Measurements from ENCODE around the gene PPM1A.

PPM1A gene

GRCh38 chr14:60232185-60232584 lies 16.8 kb upstream of the PPM1A start:
- no peaks in the 10 kb centered on the region for H3K9me2 ChIP-seq (ENCODE audit: low read depth, low read length)
- no peaks in the 10 kb centered on the region for H3K36me3 ChIP-seq (ENCODE audit: insufficient read depth, low read length)
- H3K27ac ChIP-seq (ENCODE audit: low read depth, low read length, poor library complexity, severe bottlenecking): no peak overlapping the region
- H3K9ac ChIP-seq (ENCODE audit: low read length): no peak overlapping the region
- H3K27me3 ChIP-seq (ENCODE audit: insufficient read depth, low read length): no peaks in the 10 kb centered on the region
- no peaks in the 10 kb centered on the region; the same call in 1 of the 2 replicates for H3F3A ChIP-seq (ENCODE audit: insufficient read depth, low read length)
- no peaks in the 10 kb centered on the region for H4K20me1 ChIP-seq (ENCODE audit: insufficient read depth, low read length)
- H3K79me2 ChIP-seq (ENCODE audit: insufficient read depth, low read length): no peaks in the 10 kb centered on the region
- no peak overlapping the region for H3K4me2 ChIP-seq (ENCODE audit: low read length)
- no peaks in the 10 kb centered on the region for H3K4me1 ChIP-seq (ENCODE audit: insufficient read depth, low read length, severe bottlenecking)
- H2AFZ ChIP-seq (ENCODE audit: low read length): no peak overlapping the region
- H3K9me3 ChIP-seq (ENCODE audit: low read length): peaks cover 13% of the 10 kb centered on the region
- H3K4me3 ChIP-seq (ENCODE audit: low read depth, low read length, poor library complexity, severe bottlenecking): no peak overlapping the region
- TF ChIP-seq EZH2 (IDR thresholded peaks at IDR 0.05; ENCODE audit: borderline replicate concordance, low read length) (no peak), CTCF (IDR thresholded peaks at IDR 0.05; ENCODE audit: low read length) (no peak)

GRCh38 chr14:60233251-60233650 lies 15.8 kb upstream of the PPM1A start:
- Histone ChIP-seq H3K27me3 (ENCODE audit: insufficient read depth, low read length) (no peaks in the 10 kb centered on the region), H3K79me2 (ENCODE audit: insufficient read depth, low read length) (no peaks in the 10 kb centered on the region), H2AFZ (ENCODE audit: low read length) (no peak overlapping the region), H3K9ac (ENCODE audit: low read length) (no peak overlapping the region), H4K20me1 (ENCODE audit: insufficient read depth, low read length) (no peaks in the 10 kb centered on the region), H3K4me3 (ENCODE audit: low read depth, low read length, poor library complexity, severe bottlenecking) (no peak overlapping the region), H3K27ac (ENCODE audit: low read depth, low read length, poor library complexity, severe bottlenecking) (no peak overlapping the region), H3K4me2 (ENCODE audit: low read length) (no peak overlapping the region), H3K4me1 (ENCODE audit: insufficient read depth, low read length, severe bottlenecking) (no peaks in the 10 kb centered on the region), H3F3A (ENCODE audit: insufficient read depth, low read length) (no peaks in the 10 kb centered on the region; the same call in 1 of the 2 replicates), H3K9me2 (ENCODE audit: low read depth, low read length) (no peaks in the 10 kb centered on the region), H3K36me3 (ENCODE audit: insufficient read depth, low read length) (no peaks in the 10 kb centered on the region), H3K9me3 (ENCODE audit: low read length) (peaks cover 13% of the 10 kb centered on the region)
- TF ChIP-seq EZH2 (IDR thresholded peaks at IDR 0.05; ENCODE audit: borderline replicate concordance, low read length): no peak
- TF ChIP-seq CTCF (IDR thresholded peaks at IDR 0.05; ENCODE audit: low read length): no peak

GRCh38 chr14:60233891-60234290 lies 15.1 kb upstream of the PPM1A start:
- H2AFZ ChIP-seq (ENCODE audit: low read length): no peak overlapping the region
- H3K9me2 ChIP-seq (ENCODE audit: low read depth, low read length): no peaks in the 10 kb centered on the region
- H3K27ac ChIP-seq (ENCODE audit: low read depth, low read length, poor library complexity, severe bottlenecking): no peak overlapping the region
- peaks cover 13% of the 10 kb centered on the region for H3K9me3 ChIP-seq (ENCODE audit: low read length)
- no peaks in the 10 kb centered on the region for H3K36me3 ChIP-seq (ENCODE audit: insufficient read depth, low read length)
- H3K4me2 ChIP-seq (ENCODE audit: low read length): no peak overlapping the region
- H3K9ac ChIP-seq (ENCODE audit: low read length): no peak overlapping the region
- no peaks in the 10 kb centered on the region for H4K20me1 ChIP-seq (ENCODE audit: insufficient read depth, low read length)
- no peak for TF ChIP-seq CTCF (IDR thresholded peaks at IDR 0.05; ENCODE audit: low read length)
- no peak for TF ChIP-seq EZH2 (IDR thresholded peaks at IDR 0.05; ENCODE audit: borderline replicate concordance, low read length)
- no peaks in the 10 kb centered on the region for H3K27me3 ChIP-seq (ENCODE audit: insufficient read depth, low read length)
- no peak overlapping the region for H3K4me3 ChIP-seq (ENCODE audit: low read depth, low read length, poor library complexity, severe bottlenecking)
- no peaks in the 10 kb centered on the region for H3K79me2 ChIP-seq (ENCODE audit: insufficient read depth, low read length)
- H3K4me1 ChIP-seq (ENCODE audit: insufficient read depth, low read length, severe bottlenecking): no peaks in the 10 kb centered on the region
- H3F3A ChIP-seq (ENCODE audit: insufficient read depth, low read length): no peaks in the 10 kb centered on the region; the same call in 1 of the 2 replicates

Measured in OCI-LY1 (cell line).